Colonic mucosa (tissue), 4 donors: ENCODE data around the gene CCDC112. TPM values are rescaled to one million over a fixed set of nuclear protein-coding genes. Genes with fewer than 3 reads are reported as not detected.

Source experiments
- DNase-seq: peaks from one replicate; pipeline ENCODE4 v3.0.0-alpha.2; 2020
- H3K27ac ChIP-seq: fragments of 200-600 bp; one replicate; pipeline ENCODE4 v1.8.0; 2021
- H3K27me3 ChIP-seq: fragments of 200-600 bp; one replicate; pipeline ENCODE4 v1.8.0; 2021
- H3K36me3 ChIP-seq: fragments of 200-600 bp; one replicate; pipeline ENCODE4 v1.8.0; 2021
- H3K4me1 ChIP-seq: fragments of 200-600 bp; one replicate; pipeline ENCODE4 v1.8.0; 2021; ENCODE audit warnings: mild to moderate bottlenecking
- H3K4me3 ChIP-seq: fragments of 200-600 bp; one replicate; pipeline ENCODE4 v1.8.0; 2021
- H3K9ac ChIP-seq, 2 donors: one replicate each; pipeline ENCODE4 v1.7.0; 2013; ENCODE audit warnings: control low read depth in 2 of 2, low read depth in 2 of 2, low read length in 2 of 2
- H3K9me3 ChIP-seq: fragments of 200-600 bp; one replicate; pipeline ENCODE4 v1.8.0; 2021
- intact Hi-C: fragments of 100-400 bp; cut with DNase I; formaldehyde crosslinking; loops from one replicate; pipeline ENCODE4 v1.14.1; 2022
- total RNA-seq, 2 donors: library from RNA; stranded (reverse); fragmentation: NEBNext Ultra II Directional in 1 of 2; extraction: Animal tissue kit (Norgen Biotek cat#: 25700) in 1 of 2; gene quantifications; one replicate each; pipeline ENCODE4 v1.2.1, GENCODE V29; 2021
- TF ChIP-seq, protein P1 (sequence below): fragments of 200-600 bp; IDR thresholded peaks from one replicate; pipeline ENCODE4 v1.8.0; 2022; ENCODE audit warnings: antibody characterized with exemption, mild to moderate bottlenecking
- donor health status: healthy.
- donor health status: DM: no; HTN: no; CAD: no.
- donor health status: DM: no; HTN: no; CAD: no.

The CCDC112 gene
- total RNA-seq, 2 donors from 2014 or later: 7.6 to 10.5 TPM

DNA sequence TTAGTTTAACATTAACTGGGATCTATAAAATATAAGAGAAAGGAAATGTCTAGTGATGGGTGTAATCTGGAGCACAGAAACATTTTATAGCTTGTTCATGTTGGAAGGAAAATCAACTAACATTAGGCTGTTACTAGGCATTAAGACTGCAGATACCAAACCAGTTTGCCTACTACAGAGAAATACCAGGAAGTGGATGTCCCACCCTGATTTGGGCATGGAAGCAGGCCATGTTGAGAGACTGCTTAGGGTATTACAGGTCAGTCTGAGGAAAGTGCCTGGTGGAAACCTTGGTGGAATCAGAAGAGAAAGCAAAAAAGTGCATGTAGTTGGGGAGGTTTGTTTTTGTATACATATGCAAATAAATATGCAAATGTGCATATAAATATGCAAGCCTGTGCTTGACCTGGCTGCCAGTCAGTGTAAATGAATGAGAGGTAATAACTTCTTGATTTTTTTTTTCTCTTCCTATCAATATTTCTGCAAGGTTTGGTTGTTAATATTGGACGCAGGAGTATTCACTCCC, 9.6 kb upstream of the CCDC112 start:
- no peaks in the 10 kb centered on the region for H3K36me3 ChIP-seq
- peak overlapping the region; percentile 28 for H3K27ac ChIP-seq
- H3K27me3 ChIP-seq: no peaks in the 10 kb centered on the region
- no peaks in the 10 kb centered on the region for H3K9me3 ChIP-seq
- DNase-seq: peak; percentile 68
- intact Hi-C loops: loop anchor here (5.0 kb wide), 1 partner anchor 281 kb away; no protein-coding TSS in a partner anchor
- peak overlapping the region in 1 of 2 donors; percentile 21 for H3K9ac ChIP-seq
- no peaks in the 10 kb centered on the region for H3K4me1 ChIP-seq
- H3K4me3 ChIP-seq: no peak overlapping the region
- TF ChIP-seq, protein P1, sequence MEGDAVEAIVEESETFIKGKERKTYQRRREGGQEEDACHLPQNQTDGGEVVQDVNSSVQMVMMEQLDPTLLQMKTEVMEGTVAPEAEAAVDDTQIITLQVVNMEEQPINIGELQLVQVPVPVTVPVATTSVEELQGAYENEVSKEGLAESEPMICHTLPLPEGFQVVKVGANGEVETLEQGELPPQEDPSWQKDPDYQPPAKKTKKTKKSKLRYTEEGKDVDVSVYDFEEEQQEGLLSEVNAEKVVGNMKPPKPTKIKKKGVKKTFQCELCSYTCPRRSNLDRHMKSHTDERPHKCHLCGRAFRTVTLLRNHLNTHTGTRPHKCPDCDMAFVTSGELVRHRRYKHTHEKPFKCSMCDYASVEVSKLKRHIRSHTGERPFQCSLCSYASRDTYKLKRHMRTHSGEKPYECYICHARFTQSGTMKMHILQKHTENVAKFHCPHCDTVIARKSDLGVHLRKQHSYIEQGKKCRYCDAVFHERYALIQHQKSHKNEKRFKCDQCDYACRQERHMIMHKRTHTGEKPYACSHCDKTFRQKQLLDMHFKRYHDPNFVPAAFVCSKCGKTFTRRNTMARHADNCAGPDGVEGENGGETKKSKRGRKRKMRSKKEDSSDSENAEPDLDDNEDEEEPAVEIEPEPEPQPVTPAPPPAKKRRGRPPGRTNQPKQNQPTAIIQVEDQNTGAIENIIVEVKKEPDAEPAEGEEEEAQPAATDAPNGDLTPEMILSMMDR: no peak

DNA sequence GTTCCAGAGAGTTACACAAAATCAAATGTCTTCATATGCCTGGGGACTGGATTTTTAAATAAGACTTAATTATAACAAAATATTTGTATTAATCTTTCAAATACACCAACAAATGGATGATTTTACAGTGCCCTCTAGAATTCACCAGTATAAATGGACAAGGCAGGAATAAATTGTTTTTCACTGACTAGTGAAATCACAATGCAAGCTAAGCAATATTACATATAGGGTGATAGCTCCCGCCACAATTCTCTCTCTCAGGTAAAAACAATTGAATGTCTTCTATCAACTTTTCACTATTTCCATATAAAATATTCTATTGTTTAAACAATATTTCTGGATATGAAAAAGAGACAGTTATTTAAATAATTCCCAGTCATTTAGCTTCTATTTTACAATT, 8.0 kb upstream of the CCDC112 start:
- H3K9ac ChIP-seq: no peak overlapping the region
- H3K36me3 ChIP-seq: no peaks in the 10 kb centered on the region
- intact Hi-C loops: no loop called here
- DNase-seq: no peak
- no peaks in the 10 kb centered on the region for H3K9me3 ChIP-seq
- H3K4me1 ChIP-seq: no peaks in the 10 kb centered on the region
- TF ChIP-seq, protein P1: no peak
- H3K27me3 ChIP-seq: no peaks in the 10 kb centered on the region
- H3K27ac ChIP-seq: no peak overlapping the region
- no peak overlapping the region for H3K4me3 ChIP-seq

DNA sequence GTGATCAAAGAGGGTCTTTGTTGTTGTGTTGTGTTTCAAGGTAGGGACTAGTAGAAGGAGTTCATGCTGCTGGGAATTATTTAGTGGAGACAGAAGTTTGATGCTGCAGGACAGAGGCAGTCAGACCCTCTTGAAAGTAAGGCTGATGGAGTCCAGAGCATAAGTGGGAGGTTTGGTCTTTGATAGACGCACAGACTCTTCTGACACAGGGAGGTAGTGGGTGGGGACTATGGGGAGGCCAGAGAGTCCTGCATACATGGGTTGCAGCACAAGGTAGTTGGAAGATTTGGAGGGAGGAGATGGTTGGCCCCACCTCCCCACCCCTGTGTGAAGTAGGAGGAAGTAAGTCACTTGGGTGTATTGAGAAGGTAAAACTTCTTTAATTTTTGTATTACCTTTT, 2.4 kb upstream of the CCDC112 start:
- H3K4me1 ChIP-seq: no peaks in the 10 kb centered on the region

DNA sequence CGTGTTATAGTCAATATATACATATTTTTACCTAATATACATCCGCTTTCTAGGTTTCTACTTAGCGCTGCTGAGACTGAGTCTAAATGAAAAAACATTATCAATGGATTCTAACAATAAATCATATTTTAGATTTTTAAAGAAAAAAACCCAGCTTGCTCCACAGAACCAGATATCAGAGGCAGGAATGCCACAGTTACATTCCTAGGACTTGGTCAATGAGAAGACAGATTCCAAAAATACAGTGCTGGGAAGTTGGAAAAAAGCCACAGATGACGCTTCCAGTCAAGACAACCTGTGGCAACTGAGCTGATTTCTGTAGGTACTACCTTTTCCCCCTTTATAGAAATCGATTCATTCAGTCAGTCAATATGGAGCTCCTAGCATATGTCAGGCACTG, 577 bp upstream of the CCDC112 start:
- Histone ChIP-seq H3K9ac (no peak overlapping the region), H3K36me3 (no peaks in the 10 kb centered on the region), H3K4me3 (no peak overlapping the region), H3K27ac (peak overlapping the region; percentile 28), H3K9me3 (no peaks in the 10 kb centered on the region), H3K27me3 (no peaks in the 10 kb centered on the region), H3K4me1 (no peaks in the 10 kb centered on the region)
- TF ChIP-seq, protein P1: no peak
- DNase-seq: no peak
- intact Hi-C loops: no loop called here

More for the DNA sequence above, 2.4 kb upstream of the CCDC112 start:
- DNase-seq: no peak
- no peaks in the 10 kb centered on the region for H3K27me3 ChIP-seq
- TF ChIP-seq, protein P1: no peak
- no peak overlapping the region for H3K9ac ChIP-seq
- intact Hi-C loops: no loop called here
- no peaks in the 10 kb centered on the region for H3K9me3 ChIP-seq
- H3K4me3 ChIP-seq: no peak overlapping the region
- H3K27ac ChIP-seq: no peak overlapping the region
- no peaks in the 10 kb centered on the region for H3K36me3 ChIP-seq

DNA sequence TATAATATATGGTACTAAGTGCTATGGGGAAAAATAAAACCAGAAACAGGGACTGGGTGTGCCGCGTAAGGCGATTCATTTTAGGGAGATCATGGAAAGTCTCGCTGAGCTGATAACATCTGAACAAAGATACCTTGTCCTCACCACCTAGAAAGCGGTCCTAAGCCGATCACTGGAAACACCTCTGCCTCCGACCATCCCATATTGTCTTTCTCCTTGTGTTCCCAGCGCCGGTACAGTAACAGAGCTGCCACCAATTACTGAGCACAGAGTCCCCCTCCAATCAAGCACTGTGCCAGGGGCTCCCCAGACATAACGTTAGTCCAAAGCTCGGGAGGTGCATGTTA, 704 bp downstream of the CCDC112 start:
- peak overlapping the region; percentile 66 for H3K4me3 ChIP-seq
- H3K27ac ChIP-seq: peak overlapping the region; percentile 83
- peak overlapping the region; percentile 36 to 90 for H3K9ac ChIP-seq
- no peaks in the 10 kb centered on the region for H3K36me3 ChIP-seq
- DNase-seq: peak; percentile 29
- H3K4me1 ChIP-seq: no peaks in the 10 kb centered on the region
- TF ChIP-seq, protein P1: no peak
- intact Hi-C loops: no loop called here
- no peaks in the 10 kb centered on the region for H3K27me3 ChIP-seq
- H3K9me3 ChIP-seq: no peaks in the 10 kb centered on the region
